Left hindlimb (tissue), 1 donor: ENCODE results near the gene SLC30A2.
A peak's percentile ranks its signal among the peaks of the same experiment; 100 is the strongest.

Experiments used
- DNase-seq: peaks from one replicate; pipeline ENCODE4 v3.0.0-alpha.2; 2018

The SLC30A2 gene

GRCh38 chr1:26067432-26067911 lies 21.6 kb upstream of the SLC30A2 start, which contains the start of gene TRIM63:
TSS of gene TRIM63 (minus strand) at chr1:26067630. CDS start at chr1:26067494, 136 bp downstream.
- peak; percentile 40 for DNase-seq

DNA sequence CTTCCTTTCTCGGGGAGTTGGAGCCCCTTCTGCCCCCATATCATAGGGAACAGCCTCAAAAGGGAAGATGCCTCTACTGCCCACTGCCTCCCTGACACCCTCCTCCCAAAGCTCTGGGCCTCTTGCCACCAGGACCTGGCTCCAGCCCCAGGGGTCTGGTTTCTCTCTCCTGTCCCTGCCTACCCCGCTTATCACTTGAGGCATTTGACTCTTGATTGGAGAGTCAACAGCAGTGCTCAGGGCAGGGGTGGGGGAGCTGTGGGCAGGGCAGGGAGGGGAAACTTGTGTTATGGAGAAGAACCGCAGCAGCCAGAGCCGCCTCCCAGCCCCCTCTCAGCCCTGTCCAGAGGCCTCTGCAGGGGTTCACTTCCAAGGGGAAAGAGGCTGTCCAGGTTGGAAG lies 20.9 kb upstream of the SLC30A2 start:
- no peak for DNase-seq

DNA sequence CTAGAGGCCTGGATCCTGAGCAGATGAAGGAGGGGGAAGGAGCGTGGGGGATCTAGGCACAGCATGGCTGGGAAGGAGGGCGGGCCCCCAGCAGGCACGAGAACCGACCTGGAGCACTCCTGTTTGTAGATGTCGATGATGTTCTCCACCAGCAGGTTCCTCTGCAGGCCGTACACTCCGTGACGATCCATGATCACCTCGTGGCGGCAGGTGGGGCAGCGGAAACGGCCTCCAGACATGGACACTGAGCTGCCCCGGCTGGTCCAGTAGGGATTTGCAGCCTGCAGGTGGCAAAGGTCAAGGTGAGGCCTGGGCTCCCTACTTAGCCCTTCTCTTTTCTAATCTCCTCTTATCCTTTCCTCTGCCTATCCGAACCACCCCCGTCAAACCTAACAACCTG lies 20.2 kb upstream of the SLC30A2 start:
- no peak for DNase-seq

DNA sequence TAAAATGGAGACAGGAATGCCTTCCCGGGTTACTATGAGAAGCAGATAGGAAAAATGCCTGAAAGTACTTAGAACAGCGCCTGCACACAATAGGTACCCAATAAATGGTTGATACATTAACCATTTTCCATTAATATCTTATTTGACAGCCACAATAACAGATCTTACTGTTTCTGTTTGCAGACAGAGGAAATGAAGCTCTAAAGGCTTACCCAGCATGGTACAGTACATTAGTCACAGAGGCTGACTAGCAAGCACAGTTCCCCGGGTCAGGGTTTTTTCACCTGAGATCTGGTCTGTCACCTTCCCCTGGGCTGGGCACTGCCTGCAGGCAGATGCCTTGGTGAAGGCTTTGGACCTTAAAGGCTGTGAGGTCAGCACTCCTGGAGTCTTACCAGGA lies 18.6 kb upstream of the SLC30A2 start:
- DNase-seq, result no peak

GRCh38 chr1:26060832-26061574 lies 15.1 kb upstream of the SLC30A2 start:
- DNase-seq, result no peak

- DNase-seq, result no peak
Measured at GRCh38 chr1:26059906-26060305, 14.0 kb upstream of the SLC30A2 start.

GRCh38 chr1:26058052-26058595 lies 12.2 kb upstream of the SLC30A2 start:
- DNase-seq, result no peak

- DNase-seq, result no peak
Measured at GRCh38 chr1:26057189-26057588, 11.3 kb upstream of the SLC30A2 start.

- no peak for DNase-seq
Measured at GRCh38 chr1:26055041-26055440, 9.1 kb upstream of the SLC30A2 start.

GRCh38 chr1:26053718-26054560 lies 8.0 kb upstream of the SLC30A2 start:
- DNase-seq, result no peak

DNA sequence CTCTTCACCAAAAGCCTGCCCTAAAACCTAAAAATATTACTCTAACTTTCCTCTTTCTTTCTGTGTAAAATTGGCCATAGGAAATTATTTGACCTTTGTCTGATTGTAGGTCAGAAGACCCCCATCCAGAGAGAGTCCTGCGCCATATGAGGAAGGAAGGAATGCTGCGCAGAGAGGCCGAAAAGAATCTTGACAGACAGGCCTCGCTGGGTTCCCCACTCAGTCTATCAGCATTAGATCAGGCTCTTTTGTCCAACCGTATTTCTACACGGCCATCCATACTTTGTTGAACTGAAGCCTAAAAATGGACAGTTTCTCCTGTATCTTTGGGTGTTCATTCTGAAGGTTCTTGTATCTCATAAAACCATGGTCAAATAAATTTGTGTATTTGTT lies 4.3 kb upstream of the SLC30A2 start:
- DNase-seq, result no peak

DNA sequence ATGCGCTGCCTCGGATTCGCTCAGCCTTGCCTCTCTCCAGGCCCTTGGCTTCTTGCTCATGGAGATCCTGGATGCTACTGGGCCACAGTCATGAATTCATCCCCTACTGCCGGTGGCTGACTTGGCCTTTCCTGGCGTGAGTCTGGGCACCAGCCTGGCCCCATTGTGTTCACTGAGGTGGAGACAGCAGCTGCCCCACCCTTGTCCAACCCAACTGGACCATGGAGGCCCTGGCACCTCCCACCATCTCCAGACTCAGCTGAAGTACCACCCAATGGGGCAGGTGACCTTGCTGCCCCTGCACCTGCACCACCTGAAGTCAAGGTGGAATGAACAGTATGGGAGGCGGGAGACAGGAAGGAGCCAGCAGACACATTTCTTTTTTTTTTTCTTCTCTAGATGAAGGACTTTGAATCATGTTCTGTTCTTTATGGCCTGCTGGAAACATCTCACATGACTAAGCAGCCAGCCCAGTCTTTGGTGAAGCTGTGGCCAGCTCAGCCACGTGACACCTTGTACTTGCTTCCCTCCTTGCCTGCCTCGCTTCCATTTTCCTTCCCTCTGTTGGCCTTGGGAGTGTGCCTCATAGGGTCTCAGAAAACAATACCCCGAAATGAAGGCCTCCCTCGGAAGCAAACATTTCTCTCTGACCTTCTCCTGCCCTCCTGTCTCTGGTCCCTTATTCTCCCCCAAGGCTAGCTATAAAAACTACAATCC lies 3.8 kb upstream of the SLC30A2 start:
- DNase-seq, result no peak

GRCh38 chr1:26047278-26047874 lies 1.5 kb upstream of the SLC30A2 start:
- no peak for DNase-seq

DNA sequence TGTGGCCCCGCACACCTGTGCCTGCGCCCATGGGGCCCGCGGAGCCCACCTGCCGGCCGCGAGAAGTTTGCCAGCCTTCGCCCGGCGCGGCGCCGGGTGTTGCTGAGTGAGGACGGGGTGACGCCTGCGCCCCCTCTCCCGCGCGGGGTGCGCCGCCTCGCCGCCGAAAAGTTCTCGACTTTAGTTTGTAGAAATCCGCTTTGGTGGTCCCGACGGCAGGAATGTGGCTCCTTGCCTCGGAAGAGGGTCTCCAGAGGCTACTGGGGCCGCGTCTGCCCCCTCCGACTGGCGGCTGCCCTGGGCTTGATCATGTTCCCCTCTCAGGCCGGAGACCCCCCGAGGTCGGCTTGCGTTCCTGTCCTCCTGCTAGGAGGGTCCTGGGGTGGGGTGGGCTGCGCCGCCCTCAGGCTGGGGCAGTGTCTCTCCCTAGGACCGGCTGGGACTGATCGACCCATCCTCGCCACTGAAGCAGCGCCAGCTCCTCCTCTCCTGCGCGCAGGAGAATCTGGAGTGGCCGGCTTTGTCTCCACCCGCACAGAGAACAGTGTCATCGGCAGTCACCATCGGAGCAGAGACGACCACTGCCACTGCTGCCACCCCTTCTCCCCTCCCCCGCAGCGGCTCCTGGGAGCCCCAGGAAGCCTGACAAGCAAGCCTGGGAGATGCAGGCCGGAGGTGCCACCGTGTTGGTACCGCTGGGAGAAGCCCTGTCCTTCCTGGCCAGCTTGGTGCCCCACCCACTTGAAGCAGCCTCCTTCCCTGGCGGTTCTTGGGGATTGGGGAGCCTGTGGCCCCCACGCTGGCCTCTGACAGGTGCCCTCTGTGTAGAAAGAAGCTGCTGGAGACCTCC lies 553 bp upstream of the SLC30A2 start:
- DNase-seq, result no peak

GRCh38 chr1:26044971-26045721 lies 772 bp downstream of the SLC30A2 start:
- no peak for DNase-seq

DNA sequence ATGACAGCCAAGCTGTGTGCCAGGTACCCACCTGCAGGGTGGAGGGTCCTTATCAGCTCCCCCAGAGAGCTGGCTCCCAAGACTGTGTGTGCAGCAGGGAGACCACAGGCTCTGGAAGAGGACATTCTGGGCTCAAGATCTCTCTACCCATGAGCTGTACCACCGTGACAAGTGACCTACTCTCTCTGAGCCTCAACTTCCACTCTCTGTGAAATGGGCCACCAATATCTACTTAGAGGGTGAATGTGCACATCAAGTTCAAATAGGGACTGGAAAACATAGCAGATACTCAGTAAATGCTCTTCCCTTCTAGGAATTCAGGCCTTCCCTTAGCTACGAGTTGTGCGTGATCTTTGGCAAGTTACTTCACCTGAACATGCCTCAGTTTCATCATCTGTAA lies 1.5 kb downstream of the SLC30A2 start:
- DNase-seq, result no peak

DNA sequence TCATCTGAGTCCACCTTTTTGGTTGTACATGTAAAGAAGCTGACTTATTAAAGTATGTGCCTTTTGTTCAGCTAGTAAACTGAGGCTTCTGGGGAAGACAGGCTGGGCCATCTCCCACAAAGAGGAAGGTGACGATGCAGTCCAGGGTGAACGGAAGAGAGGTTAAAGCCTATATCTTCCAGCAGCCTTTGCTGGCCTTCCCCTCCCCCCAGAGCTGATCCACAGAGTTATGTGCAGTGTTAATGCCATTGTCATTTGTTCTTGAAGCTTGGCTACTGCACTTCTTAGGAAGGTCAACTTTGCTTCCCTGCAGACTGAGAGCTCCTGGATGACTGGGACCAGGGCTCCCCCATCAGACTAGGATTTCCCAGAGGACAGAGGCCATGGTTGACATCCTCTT lies 2.2 kb downstream of the SLC30A2 start:
- no peak for DNase-seq

DNA sequence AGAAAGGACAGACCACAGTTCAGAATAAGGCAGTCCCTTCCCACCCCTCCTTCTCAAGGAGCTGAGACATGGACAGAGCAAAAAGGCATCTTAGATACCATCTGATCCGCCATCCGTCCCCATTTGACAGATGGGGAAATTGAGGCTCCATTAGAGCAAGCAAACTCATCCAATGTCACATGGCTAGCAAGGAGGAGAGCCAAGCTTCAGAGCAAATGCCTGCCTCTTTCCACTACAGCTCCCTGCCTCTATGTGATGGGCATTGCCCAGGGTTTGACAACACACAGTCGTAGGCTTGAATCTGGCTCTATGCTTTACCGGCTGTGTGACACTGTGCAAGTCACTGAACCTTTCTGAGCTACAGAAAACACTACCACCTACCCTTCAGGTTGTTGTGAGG lies 3.9 kb downstream of the SLC30A2 start:
- DNase-seq, result no peak

GRCh38 chr1:26041401-26041800 lies 4.5 kb downstream of the SLC30A2 start:
- DNase-seq, result no peak

DNA sequence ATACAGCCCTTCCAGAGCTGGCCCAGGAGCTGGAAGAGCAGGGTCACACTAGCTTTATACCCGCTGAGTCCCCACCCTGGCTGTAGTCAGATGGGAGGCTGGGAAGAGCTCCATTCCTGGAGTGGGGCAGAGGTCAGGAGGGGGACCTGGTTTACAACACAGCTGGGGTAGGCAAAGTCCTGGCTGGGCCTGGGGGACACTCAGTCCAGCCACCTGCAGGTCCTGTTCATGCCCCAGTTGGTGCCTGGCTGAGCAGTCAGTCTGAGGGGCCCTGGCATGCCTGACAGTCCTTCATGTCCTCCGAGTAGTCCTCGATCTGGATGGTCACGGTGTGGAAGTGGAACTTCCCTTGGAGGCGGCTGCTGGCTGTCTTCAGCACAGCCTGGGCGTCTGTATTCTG lies 7.0 kb downstream of the SLC30A2 start:
- DNase-seq, result no peak

GRCh38 chr1:26038477-26038876 lies 7.4 kb downstream of the SLC30A2 start:
- DNase-seq, result no peak
